Gastrocnemius medialis (tissue), 4 donors: Measurements from ENCODE around the gene LRRC74A.

Experiments
- POLR2A ChIP-seq, 2 donors: fragments of 450-650 bp; IDR thresholded peaks; one replicate each; pipeline ENCODE4 v1.6.1; 2017; ENCODE audit warnings: antibody characterized with exemption in 2 of 2, mild to moderate bottlenecking in 2 of 2, moderate library complexity in 2 of 2
- TF ChIP-seq, protein P1 (sequence below), 5 experiments: fragments of 450-650 bp in 3 of 5; fragments of 200-600 bp in 2 of 5; sonication (generic) in 2 of 5; IDR thresholded peaks in 4 of 5; conservative IDR thresholded peaks in 1 of 5; 1 replicate in 4 of 5; 2 replicates in 1 of 5; pipeline ENCODE4 v1.5.1; 2016 to 2019; ENCODE audit warnings: antibody characterized with exemption in 5 of 5, mild to moderate bottlenecking in 3 of 5, moderate library complexity in 3 of 5

DNA sequence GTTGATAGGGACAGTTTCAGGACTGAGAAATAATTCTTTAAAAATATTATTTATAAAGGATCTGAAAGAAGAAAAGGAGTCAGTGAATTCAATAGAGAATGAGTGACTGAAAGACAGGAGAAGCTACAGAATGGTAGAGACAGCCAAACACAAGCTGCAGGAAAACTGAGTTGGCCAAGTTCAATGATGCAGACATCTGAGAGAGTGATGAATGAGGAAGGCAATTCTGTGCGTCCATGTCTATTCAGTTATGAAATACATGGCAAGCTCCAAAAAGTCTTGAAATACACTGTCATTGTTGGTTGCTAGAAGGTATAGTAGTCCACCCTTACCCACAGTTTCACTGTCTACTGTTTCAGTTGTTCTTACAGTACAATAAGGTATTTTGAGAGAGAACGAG is 6.8 kb downstream of the LRRC74A start:
- TF ChIP-seq, protein P1, sequence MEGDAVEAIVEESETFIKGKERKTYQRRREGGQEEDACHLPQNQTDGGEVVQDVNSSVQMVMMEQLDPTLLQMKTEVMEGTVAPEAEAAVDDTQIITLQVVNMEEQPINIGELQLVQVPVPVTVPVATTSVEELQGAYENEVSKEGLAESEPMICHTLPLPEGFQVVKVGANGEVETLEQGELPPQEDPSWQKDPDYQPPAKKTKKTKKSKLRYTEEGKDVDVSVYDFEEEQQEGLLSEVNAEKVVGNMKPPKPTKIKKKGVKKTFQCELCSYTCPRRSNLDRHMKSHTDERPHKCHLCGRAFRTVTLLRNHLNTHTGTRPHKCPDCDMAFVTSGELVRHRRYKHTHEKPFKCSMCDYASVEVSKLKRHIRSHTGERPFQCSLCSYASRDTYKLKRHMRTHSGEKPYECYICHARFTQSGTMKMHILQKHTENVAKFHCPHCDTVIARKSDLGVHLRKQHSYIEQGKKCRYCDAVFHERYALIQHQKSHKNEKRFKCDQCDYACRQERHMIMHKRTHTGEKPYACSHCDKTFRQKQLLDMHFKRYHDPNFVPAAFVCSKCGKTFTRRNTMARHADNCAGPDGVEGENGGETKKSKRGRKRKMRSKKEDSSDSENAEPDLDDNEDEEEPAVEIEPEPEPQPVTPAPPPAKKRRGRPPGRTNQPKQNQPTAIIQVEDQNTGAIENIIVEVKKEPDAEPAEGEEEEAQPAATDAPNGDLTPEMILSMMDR (IDR thresholded peaks at IDR 0.05 in 4 of 5, conservative IDR thresholded peaks at IDR 0.05 in 1 of 5): no peak
- TF ChIP-seq POLR2A (IDR thresholded peaks at IDR 0.05): no peak
